Stimulated activated CD8-positive, alpha-beta memory T cell treated with anti-CD3 and anti-CD28 coated beads, Interleukin-12 subunit alpha, Interleukin-12 subunit beta, amount 100 ng/mL, for 24 hours (primary cell): ENCODE data around the gene ZNF274.
"Not testable (repeated sequence)": the region's sequence is repeated elsewhere in the genome, so short reads cannot be mapped to it uniquely, and the experiment has no call there.

Experiments
- DNase-seq: peaks from one replicate; pipeline ENCODE4 v3.0.0-alpha.2; 2020; ENCODE audit errors: extremely low read depth

The ZNF274 gene

GRCh38 chr19:58182989-58183816 is at the start of gene ZNF274:
ZNF274 (plus strand) TSS chr19:58183061; CDS start chr19:58183966, 905 bp downstream.
- DNase-seq, result peak; percentile 82

DNA sequence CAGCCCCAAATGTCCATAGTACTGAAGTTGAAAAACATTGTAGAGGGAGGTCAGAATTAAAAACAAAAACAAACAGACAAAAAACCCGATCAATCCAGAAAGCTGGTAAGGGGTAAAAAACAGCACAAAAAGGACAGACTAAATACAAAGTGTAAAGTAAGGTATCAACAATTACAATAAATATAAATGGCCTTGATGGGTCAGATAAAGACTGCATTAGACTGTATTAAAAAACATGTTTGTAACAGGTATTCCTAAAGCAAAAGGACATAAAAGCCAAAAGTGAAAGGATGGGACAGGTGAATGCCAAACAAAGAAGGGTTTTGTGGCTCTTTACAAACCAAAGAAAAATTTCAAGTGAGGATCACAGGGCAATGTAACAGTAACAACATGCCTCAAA is 48.6 kb upstream of the ZNF274 start:
- DNase-seq, result no peak

- no peak for DNase-seq
Observed at GRCh38 chr19:58145849-58146248, 37.0 kb upstream of the ZNF274 start.

- DNase-seq, result not testable (repeated sequence)
Observed at GRCh38 chr19:58147475-58147874, 35.4 kb upstream of the ZNF274 start.

GRCh38 chr19:58150328-58150921 is 32.4 kb upstream of the ZNF274 start, which contains the start of gene ZNF329:
ZNF329 (minus strand) TSS chr19:58150789; CDS start chr19:58129503, 21,286 bp downstream.
- DNase-seq, result peak; percentile 82

DNA sequence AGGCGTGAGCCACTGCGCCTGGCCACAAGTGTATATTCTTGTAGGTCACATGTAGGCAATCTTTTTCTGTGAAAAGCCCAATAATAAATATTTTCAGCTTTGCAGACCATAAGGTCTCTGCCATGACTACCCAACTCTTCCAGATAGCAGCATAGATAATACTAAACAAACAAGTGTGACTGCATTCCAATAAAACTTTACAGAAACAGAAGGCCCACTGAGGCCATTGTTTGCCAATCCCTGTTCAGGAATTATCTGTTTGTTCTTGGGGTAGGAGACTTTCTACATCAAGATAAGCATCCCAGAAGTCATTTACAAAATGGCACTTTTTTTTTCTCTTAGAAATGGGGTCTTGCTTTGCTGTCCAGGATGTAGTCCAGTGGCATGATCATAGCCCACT is 29.5 kb upstream of the ZNF274 start:
- no peak for DNase-seq

DNA sequence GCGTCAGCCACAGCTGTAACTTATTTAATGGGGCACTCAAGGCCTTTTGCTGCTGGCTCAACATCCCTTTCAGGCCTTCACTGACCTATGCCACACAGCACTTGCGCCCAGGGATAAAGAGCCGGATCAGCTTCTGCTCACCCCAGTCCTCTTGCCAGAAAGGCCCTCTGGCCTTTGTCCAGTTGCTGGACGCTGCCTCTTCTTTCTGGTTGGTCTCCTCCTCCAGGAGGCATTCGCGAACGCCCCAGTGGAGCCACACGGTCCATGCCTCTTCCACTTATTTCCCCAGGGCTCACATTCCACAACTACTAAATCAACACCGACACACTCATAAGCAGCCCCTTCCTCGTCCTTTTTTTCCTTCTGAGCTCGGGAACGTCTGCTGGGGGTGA is 28.6 kb upstream of the ZNF274 start:
- DNase-seq, result no peak

DNA sequence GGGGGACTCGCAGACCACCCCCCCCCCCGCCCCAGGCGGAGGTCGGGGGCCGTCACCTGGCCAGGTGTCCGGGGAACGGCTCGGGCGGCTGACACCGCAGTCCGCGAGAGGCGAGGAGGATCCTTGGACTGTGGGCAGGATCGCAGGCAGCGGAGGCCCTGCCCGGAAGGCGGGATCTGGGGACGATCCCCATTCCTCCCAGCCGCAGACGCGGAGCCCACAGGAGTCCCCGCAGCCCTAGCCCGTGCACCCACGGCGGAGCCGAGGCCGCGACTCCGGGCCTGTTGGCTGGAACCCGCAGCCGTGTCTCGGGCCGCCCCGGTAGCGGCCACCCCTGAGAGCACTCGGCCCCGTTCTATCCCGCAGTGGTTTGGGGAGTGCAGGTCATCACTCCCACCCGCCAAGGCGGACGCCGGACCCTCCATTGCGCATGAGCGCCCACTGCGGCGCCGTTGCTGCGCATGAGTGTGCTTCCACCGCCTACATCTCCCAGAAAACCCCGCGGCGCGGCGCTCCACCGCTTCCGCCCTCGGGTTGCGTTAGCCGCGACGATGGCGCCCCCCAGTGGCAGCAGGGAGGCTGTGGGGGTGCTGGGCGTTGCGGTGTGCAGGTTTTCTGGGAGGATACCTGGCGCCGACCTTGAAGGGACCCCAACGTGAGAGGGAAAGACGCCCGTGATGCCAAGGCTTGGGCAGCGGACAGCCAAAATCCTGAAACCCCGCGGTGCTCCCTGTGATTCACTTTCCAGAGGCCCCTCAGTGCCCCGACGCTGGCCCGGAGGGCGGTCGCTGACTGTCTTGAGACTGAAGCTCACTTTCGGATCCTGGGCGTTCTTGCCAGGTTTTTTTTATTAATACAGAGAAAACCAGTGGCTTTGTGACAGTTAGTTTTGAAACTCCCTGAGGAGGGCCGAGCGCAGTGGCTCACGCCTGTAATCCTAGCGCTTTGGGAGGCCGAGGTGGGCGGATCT is 27.9 kb upstream of the ZNF274 start:
- DNase-seq, result peak; percentile 96

DNA sequence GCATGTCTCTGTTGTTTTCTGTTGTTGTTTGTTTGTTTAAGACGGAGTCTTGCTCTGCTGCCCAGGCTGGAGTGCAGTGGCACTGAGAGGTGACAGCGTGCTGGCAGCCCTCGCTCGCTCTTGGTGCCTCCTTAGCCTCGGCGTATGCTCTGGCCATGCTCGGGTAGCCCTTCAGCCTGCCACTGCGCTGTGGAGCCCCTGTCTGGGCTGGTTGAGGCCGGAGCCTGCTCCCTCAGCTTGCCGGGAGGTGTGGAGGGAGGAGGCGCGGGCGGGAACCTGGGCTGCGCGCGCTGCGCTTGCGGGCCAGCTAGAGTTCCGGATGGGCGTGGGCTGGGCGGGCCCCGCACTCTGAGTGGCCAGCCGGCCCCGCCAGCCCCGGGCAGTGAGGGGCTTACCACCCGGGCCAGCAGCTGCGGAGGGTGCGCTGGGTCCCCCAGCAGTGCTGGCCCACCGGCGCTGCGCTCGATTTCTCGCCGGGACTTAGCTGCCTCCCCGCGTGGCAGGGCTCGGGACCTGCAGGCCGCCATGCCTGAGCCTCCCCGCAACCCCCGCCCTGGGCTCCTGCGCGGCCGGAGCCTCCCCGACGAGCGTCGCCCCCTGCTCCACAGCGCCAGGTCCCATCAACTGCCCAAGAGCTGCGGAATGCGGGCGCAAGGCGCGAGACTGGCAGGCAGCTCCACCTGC is 25.7 kb upstream of the ZNF274 start:
- no peak for DNase-seq

GRCh38 chr19:58166268-58166667 is 16.6 kb upstream of the ZNF274 start:
- no peak for DNase-seq

GRCh38 chr19:58166708-58167280 is 16.1 kb upstream of the ZNF274 start:
- no peak for DNase-seq

GRCh38 chr19:58170860-58171259 is 12.0 kb upstream of the ZNF274 start:
- no peak for DNase-seq

DNA sequence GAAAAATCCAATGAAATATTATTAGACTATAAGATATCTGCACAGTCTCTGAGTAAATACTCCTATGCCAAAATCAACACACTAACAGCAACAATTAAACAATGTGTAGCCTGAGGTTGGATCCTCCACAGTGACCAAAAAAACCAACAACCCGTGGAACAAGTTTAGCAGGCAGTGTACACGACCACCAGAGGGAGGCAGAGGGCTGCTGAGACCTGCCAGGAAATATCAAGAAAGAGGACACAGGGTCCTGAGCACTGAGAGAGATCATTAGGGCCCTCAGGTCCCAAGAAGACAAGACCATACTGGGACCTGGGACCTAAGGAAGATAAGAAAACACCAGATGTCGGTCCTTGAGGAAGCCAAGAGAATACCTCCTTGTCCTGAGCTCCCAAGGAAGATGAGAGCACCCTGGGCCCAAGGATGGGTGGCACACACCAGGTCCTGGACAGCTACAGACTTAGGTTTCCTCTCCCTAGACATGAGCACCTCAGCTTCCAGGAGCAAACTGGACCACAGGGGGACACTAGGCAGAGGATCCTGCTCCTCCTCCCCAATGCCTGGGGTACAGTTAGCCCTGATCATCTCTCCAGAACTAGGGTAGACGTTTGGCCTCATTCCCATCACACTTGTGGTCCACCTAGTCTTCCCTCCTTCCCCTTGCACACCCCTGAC is 822 bp upstream of the ZNF274 start:
- peak; percentile 23 for DNase-seq

GRCh38 chr19:58182577-58182988 is 278 bp upstream of the ZNF274 start:
- DNase-seq, result peak; percentile 60

- no peak for DNase-seq
Observed at GRCh38 chr19:58183817-58184215, 955 bp downstream of the ZNF274 start.

GRCh38 chr19:58196901-58197616 is 14.2 kb downstream of the ZNF274 start:
- no peak for DNase-seq

GRCh38 chr19:58203814-58204475 is 21.1 kb downstream of the ZNF274 start:
- DNase-seq, result no peak

GRCh38 chr19:58204566-58204965 is 21.7 kb downstream of the ZNF274 start:
- DNase-seq, result no peak

DNA sequence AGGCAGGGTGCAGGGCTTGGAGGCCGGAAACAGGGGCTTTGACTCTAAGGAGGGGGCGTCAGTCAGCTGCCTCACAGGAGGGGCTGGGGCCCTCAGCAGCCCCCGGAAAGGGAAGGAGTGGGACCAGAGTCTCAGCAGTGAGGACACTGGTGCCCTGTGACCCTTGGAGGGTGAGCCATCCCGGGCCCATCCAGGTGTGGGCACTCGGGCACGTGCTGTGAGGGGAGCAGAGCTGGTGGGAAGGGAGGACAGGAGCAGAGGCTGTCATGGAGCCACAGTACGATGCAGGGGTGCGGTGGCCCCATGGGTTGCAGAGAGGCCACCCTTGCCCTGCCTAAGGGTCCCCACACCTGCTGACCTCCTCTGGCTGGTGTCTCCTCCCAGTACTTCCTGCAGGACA is 26.7 kb downstream of the ZNF274 start:
- no peak for DNase-seq
